ENCODE results near the gene GPR78. TPM values are rescaled to one million over a fixed set of nuclear protein-coding genes. Genes with fewer than 3 reads are reported as not detected.
A peak's percentile ranks its signal among the peaks of the same experiment; 100 is the strongest.

The GPR78 gene
- total RNA-seq, 1 experiment from 2014 or later, result 3.4 TPM

- H3K27me3 ChIP-seq (ENCODE audit: insufficient read depth, low read length), result no peaks in the 10 kb centered on the region
- H3K14ac ChIP-seq (ENCODE audit: insufficient read depth, low read length), result no peak within 1 kb of the TSS
- no CpG with 5 or more reads among the region's 58 CpGs for WGBS (ENCODE audit: extremely low coverage, insufficient read length, low lambda C conversion rate)
- no peak within 1 kb of the TSS for H2BK12ac ChIP-seq (ENCODE audit: insufficient read length, low read depth, low read length)
- no peak within 1 kb of the TSS for H2BK5ac ChIP-seq (ENCODE audit: insufficient read length, low read length)
- H4K91ac ChIP-seq (ENCODE audit: insufficient read length, low read depth, low read length), result no peak within 1 kb of the TSS
- H3K9me3 ChIP-seq (ENCODE audit: control insufficient read depth, low read depth, low read length), result no peaks in the 10 kb centered on the region
- H3K4me1 Mint-ChIP-seq, result peaks cover 37 to 45% of the 10 kb centered on the region in 2 experiments
- no peak within 1 kb of the TSS for H3K27ac ChIP-seq (ENCODE audit: insufficient read length, low read depth, low read length)
- peak within 1 kb of the TSS in 1 of 3 experiments; percentile 57; a peak in 2 of 7 replicates for H3K27ac Mint-ChIP-seq
- no peak within 1 kb of the TSS for H3T11ph ChIP-seq (ENCODE audit: low read length)
- H3K4ac ChIP-seq (ENCODE audit: low read depth, low read length), result no peak within 1 kb of the TSS
- DNase-seq, result peak; percentile 82
- H4K20me1 ChIP-seq (ENCODE audit: control insufficient read depth, insufficient read depth, insufficient read length), result no peaks in the 10 kb centered on the region
- H3K4me2 ChIP-seq (ENCODE audit: insufficient read depth, insufficient read length, low read length), result peak within 1 kb of the TSS; percentile 79
- H2BK20ac ChIP-seq (ENCODE audit: low read depth, low read length, poor library complexity, severe bottlenecking), result no peak within 1 kb of the TSS
- H4K8ac ChIP-seq (replicated peaks; ENCODE audit: insufficient read length, low read depth, low read length), result no peak within 1 kb of the TSS
- no peak for TF ChIP-seq CTCF (conservative IDR thresholded peaks at IDR 0.05)
- no peaks in the 10 kb centered on the region for H3K9me3 Mint-ChIP-seq
- no peak within 1 kb of the TSS for H2BK120ac ChIP-seq (ENCODE audit: low read depth, low read length, poor library complexity, severe bottlenecking)
- no peak within 1 kb of the TSS for H2AK5ac ChIP-seq (ENCODE audit: insufficient read length, low read length)
- H3K4me3 Mint-ChIP-seq, result peak within 1 kb of the TSS; percentile 73 to 80
- peaks cover 8% of the 10 kb centered on the region for H3K23me2 ChIP-seq (ENCODE audit: insufficient read length, low read depth, low read length, poor library complexity, severe bottlenecking)
- H3K23ac ChIP-seq (ENCODE audit: insufficient read length, low read depth, low read length), result no peak within 1 kb of the TSS
- H3K56ac ChIP-seq (ENCODE audit: insufficient read length, low read depth, low read length), result no peak within 1 kb of the TSS
- H2AFZ ChIP-seq (ENCODE audit: low read length), result no peak within 1 kb of the TSS
- no peaks in the 10 kb centered on the region; the same call in 1 of the 2 replicates for H3K4me1 ChIP-seq (ENCODE audit: insufficient read depth, low read length)
- H3K79me1 ChIP-seq (ENCODE audit: insufficient read depth, low read depth, low read length, poor library complexity, severe bottlenecking), result no peaks in the 10 kb centered on the region
- H3K79me2 ChIP-seq (ENCODE audit: insufficient read depth, low read length), result no peaks in the 10 kb centered on the region
- no peak within 1 kb of the TSS for H3K9ac ChIP-seq (ENCODE audit: extremely low read depth, insufficient read length, low read length)
- no peak within 1 kb of the TSS for H3K18ac ChIP-seq (ENCODE audit: insufficient read length, low read depth, low read length)
- peaks cover 0 to 10% (median 0%) of the 10 kb centered on the region in 3 experiments; a peak in 4 of 7 replicates for H3K36me3 Mint-ChIP-seq (ENCODE audit: insufficient read depth in 1 of 3, low read depth in 3 of 3)
- H3K27me3 Mint-ChIP-seq (ENCODE audit: low read depth), result peaks cover 9% of the 10 kb centered on the region
- no peak within 1 kb of the TSS for H4K5ac ChIP-seq (ENCODE audit: insufficient read length, low read depth, low read length)
- H2BK15ac ChIP-seq (ENCODE audit: low read depth, low read length), result no peak within 1 kb of the TSS
These were observed 12.4 kb downstream of the GPR78 start, which contains the start of gene CPZ for GRCh38 chr4:8592366-8593263. TSS of gene CPZ (plus strand) at chr4:8592765. CDS start at chr4:8592834, 69 bp downstream.
